SU-DHL-6 (cell line): Measurements from ENCODE around the gene SPATA6.

Source experiments
- H2AFZ ChIP-seq: fragments of 200-600 bp; sonication (generic); 2 replicates; pipeline ENCODE4 v1.6.1; 2014; ENCODE audit warnings: low read depth, mild to moderate bottlenecking, moderate library complexity, mixed read lengths, antibody characterized with exemption, low read length; ENCODE audit not compliant: severe bottlenecking
- H3F3A ChIP-seq: fragments of 200-600 bp; shearing (Covaris generic); 2 replicates; pipeline ENCODE4 v1.6.0; 2016; ENCODE audit warnings: antibody characterized with exemption, mild to moderate bottlenecking; ENCODE audit not compliant: insufficient read depth
- H3K27ac ChIP-seq: fragments of 200-600 bp; sonication (generic); 2 replicates; pipeline ENCODE4 v1.5.1; 2016; ENCODE audit warnings: low read depth, mild to moderate bottlenecking, low read length, moderate library complexity, mixed read lengths
- H3K27me3 ChIP-seq: fragments of 200-600 bp; sonication (generic), shearing (Covaris generic); 2 replicates; pipeline ENCODE4 v1.6.0; 2014; ENCODE audit warnings: mild to moderate bottlenecking, low read length
- H3K36me3 ChIP-seq: fragments of 200-600 bp; sonication (generic); 2 replicates; pipeline ENCODE4 v1.6.1; 2014; ENCODE audit warnings: mild to moderate bottlenecking, low read length, mixed read lengths
- H3K4me2 ChIP-seq: fragments of 300-600, 200-600 bp; shearing (Covaris generic), sonication (generic); 2 replicates; pipeline ENCODE4 v1.6.0; 2014; ENCODE audit warnings: low read length, low read depth, mild to moderate bottlenecking; ENCODE audit not compliant: poor library complexity, severe bottlenecking
- H3K4me3 ChIP-seq: fragments of 200-600 bp; sonication (generic); 2 replicates; pipeline ENCODE4 v1.5.1; 2014; ENCODE audit warnings: antibody characterized with exemption, low read length, mild to moderate bottlenecking, mixed read lengths; ENCODE audit not compliant: insufficient read depth, poor library complexity, severe bottlenecking
- H3K79me2 ChIP-seq: fragments of 200-600 bp; sonication (generic); 2 replicates; pipeline ENCODE4 v1.6.1; 2014; ENCODE audit warnings: mild to moderate bottlenecking, low read length, moderate library complexity; ENCODE audit not compliant: insufficient read depth
- H3K9ac ChIP-seq: fragments of 200-600 bp; sonication (generic); 2 replicates; pipeline ENCODE4 v1.7.0; 2014; ENCODE audit warnings: mild to moderate bottlenecking, low read length
- H3K9me2 ChIP-seq: fragments of 200-600 bp; sonication (generic); replicated peaks from 2 replicates; pipeline ENCODE4 v1.6.1; 2014; ENCODE audit warnings: low read length; ENCODE audit not compliant: insufficient read depth
- H3K9me3 ChIP-seq: fragments of 200-600 bp; sonication (generic); 2 replicates; pipeline ENCODE4 v1.6.1; 2014; ENCODE audit warnings: low read length, mixed read lengths; ENCODE audit not compliant: insufficient read depth
- H4K20me1 ChIP-seq: fragments of 200-600 bp; sonication (generic); 2 replicates; pipeline ENCODE4 v1.6.1; 2014; ENCODE audit warnings: low read depth, mild to moderate bottlenecking, antibody characterized with exemption, low read length, moderate library complexity, mixed read lengths
- CTCF ChIP-seq: fragments of 200-600 bp; sonication (generic); IDR thresholded peaks from one replicate; pipeline ENCODE4 v1.5.1; 2017; ENCODE audit warnings: antibody characterized with exemption, mild to moderate bottlenecking, low read length, moderate library complexity; ENCODE audit not compliant: insufficient read depth, poor library complexity, severe bottlenecking
- EZH2phosphoT487 ChIP-seq: fragments of 200-600 bp; sonication (generic), shearing (Covaris generic); conservative IDR thresholded peaks from 2 replicates; pipeline ENCODE4 v1.6.1; 2018; ENCODE audit warnings: mild to moderate bottlenecking, antibody characterized with exemption, low read length, moderate library complexity, mixed read lengths

SPATA6 gene

GRCh38 chr1:48374785-48375184 lies 97.2 kb downstream of the SPATA6 start:
- Histone ChIP-seq H4K20me1 (no peaks in the 10 kb centered on the region), H3K27ac (no peak overlapping the region), H3K27me3 (no peaks in the 10 kb centered on the region), H3K36me3 (no peaks in the 10 kb centered on the region), H2AFZ (no peak overlapping the region), H3K9me2 (no peaks in the 10 kb centered on the region), H3K4me2 (no peak overlapping the region), H3K79me2 (no peaks in the 10 kb centered on the region), H3K9ac (no peak overlapping the region), H3K4me3 (no peak overlapping the region), H3K9me3 (no peaks in the 10 kb centered on the region), H3F3A (no peaks in the 10 kb centered on the region)
- TF ChIP-seq CTCF, result no peak
- no peak for TF ChIP-seq EZH2phosphoT487

GRCh38 chr1:48371598-48371997 lies 100.4 kb downstream of the SPATA6 start:
- Histone ChIP-seq H2AFZ (no peak overlapping the region), H3K9ac (no peak overlapping the region), H3K4me2 (no peak overlapping the region), H3K27me3 (no peaks in the 10 kb centered on the region), H3K9me2 (no peaks in the 10 kb centered on the region), H4K20me1 (no peaks in the 10 kb centered on the region), H3F3A (no peaks in the 10 kb centered on the region), H3K4me3 (no peak overlapping the region), H3K79me2 (no peaks in the 10 kb centered on the region), H3K27ac (no peak overlapping the region), H3K9me3 (no peaks in the 10 kb centered on the region), H3K36me3 (no peaks in the 10 kb centered on the region)
- no peak for TF ChIP-seq CTCF
- no peak for TF ChIP-seq EZH2phosphoT487

- TF ChIP-seq CTCF, result no peak
- no peak for TF ChIP-seq EZH2phosphoT487
- no peaks in the 10 kb centered on the region for H3K36me3 ChIP-seq
Measured at GRCh38 chr1:48362901-48363300, 109.1 kb downstream of the SPATA6 start.

GRCh38 chr1:48356901-48357300 lies 115.1 kb downstream of the SPATA6 start:
- no peaks in the 10 kb centered on the region for H3F3A ChIP-seq
- no peak overlapping the region for H3K4me3 ChIP-seq
- H3K27me3 ChIP-seq, result no peaks in the 10 kb centered on the region
- H3K27ac ChIP-seq, result no peak overlapping the region
- no peaks in the 10 kb centered on the region for H3K36me3 ChIP-seq
- no peaks in the 10 kb centered on the region for H3K9me2 ChIP-seq
- H2AFZ ChIP-seq, result no peak overlapping the region
- H3K4me2 ChIP-seq, result no peak overlapping the region
- no peaks in the 10 kb centered on the region for H3K79me2 ChIP-seq
- H3K9me3 ChIP-seq, result no peaks in the 10 kb centered on the region
- no peak overlapping the region for H3K9ac ChIP-seq
- TF ChIP-seq CTCF, result no peak
- TF ChIP-seq EZH2phosphoT487, result no peak
- H4K20me1 ChIP-seq, result no peaks in the 10 kb centered on the region

More at GRCh38 chr1:48362901-48363300, 109.1 kb downstream of the SPATA6 start:
- H3K79me2 ChIP-seq, result no peaks in the 10 kb centered on the region
- H3K9me3 ChIP-seq, result no peaks in the 10 kb centered on the region
- H3F3A ChIP-seq, result no peaks in the 10 kb centered on the region
- H3K4me3 ChIP-seq, result no peak overlapping the region
- H3K27me3 ChIP-seq, result no peaks in the 10 kb centered on the region
- no peak overlapping the region for H3K9ac ChIP-seq
- no peak overlapping the region for H3K27ac ChIP-seq
- H4K20me1 ChIP-seq, result no peaks in the 10 kb centered on the region
- no peak overlapping the region for H2AFZ ChIP-seq
- no peak overlapping the region for H3K4me2 ChIP-seq
- H3K9me2 ChIP-seq, result no peaks in the 10 kb centered on the region
